OCI-LY1 (cell line): ENCODE results near the gene CFAP90.

Experiments
- H2AFZ ChIP-seq: fragments of 200-600 bp; sonication (generic), shearing (Covaris generic); 2 replicates; pipeline ENCODE4 v1.6.0; 2014; ENCODE audit warnings: antibody characterized with exemption, mild to moderate bottlenecking, low read length
- H3F3A ChIP-seq: fragments of 200-600 bp; sonication (generic), shearing (Covaris generic); 2 replicates; pipeline ENCODE4 v1.6.0; 2014; ENCODE audit warnings: mild to moderate bottlenecking, antibody characterized with exemption, low read length, moderate library complexity; ENCODE audit not compliant: insufficient read depth
- H3K27ac ChIP-seq: fragments of 200-600 bp; sonication (generic); 2 replicates; pipeline ENCODE4 v1.5.1; 2014; ENCODE audit warnings: low read length, mixed run types, mild to moderate bottlenecking, low read depth; ENCODE audit not compliant: poor library complexity, severe bottlenecking
- H3K27me3 ChIP-seq: fragments of 200-600 bp; sonication (generic); 2 replicates; pipeline ENCODE4 v1.6.0; 2014; ENCODE audit warnings: antibody characterized with exemption, mild to moderate bottlenecking, low read length, moderate library complexity; ENCODE audit not compliant: insufficient read depth
- H3K36me3 ChIP-seq: fragments of 200-600 bp; sonication (generic); 2 replicates; pipeline ENCODE4 v1.6.1; 2014; ENCODE audit warnings: mild to moderate bottlenecking, antibody characterized with exemption, low read length, moderate library complexity, mixed read lengths; ENCODE audit not compliant: insufficient read depth
- H3K4me1 ChIP-seq: fragments of 200-600 bp; sonication (generic); 2 replicates; pipeline ENCODE4 v1.5.1; 2014; ENCODE audit warnings: mild to moderate bottlenecking, low read length, moderate library complexity; ENCODE audit not compliant: insufficient read depth, severe bottlenecking
- H3K4me2 ChIP-seq: fragments of 200-600 bp; sonication (generic), shearing (Covaris generic); 2 replicates; pipeline ENCODE4 v1.6.1; 2014; ENCODE audit warnings: low read length
- H3K4me3 ChIP-seq: fragments of 200-600 bp; sonication (generic); 2 replicates; pipeline ENCODE4 v1.5.1; 2014; ENCODE audit warnings: low read length, low read depth, mild to moderate bottlenecking, mixed read lengths; ENCODE audit not compliant: poor library complexity, severe bottlenecking
- H3K79me2 ChIP-seq: fragments of 200-600 bp; shearing (Covaris generic); 2 replicates; pipeline ENCODE4 v1.6.1; 2016; ENCODE audit warnings: mixed run types, low read length, mixed read lengths; ENCODE audit not compliant: insufficient read depth
- H3K9ac ChIP-seq: fragments of 200-600 bp; sonication (generic), shearing (Covaris generic); 2 replicates; pipeline ENCODE4 v1.6.1; 2014; ENCODE audit warnings: mild to moderate bottlenecking, low read length, mixed read lengths
- H3K9me2 ChIP-seq: fragments of 200-600 bp; sonication (generic), shearing (Covaris generic); 2 replicates; pipeline ENCODE4 v1.6.1; 2014; ENCODE audit warnings: low read depth, mild to moderate bottlenecking, low read length, mixed read lengths
- H3K9me3 ChIP-seq: fragments of 200-600 bp; shearing (Covaris generic); 2 replicates; pipeline ENCODE4 v1.6.1; 2014; ENCODE audit warnings: low read length, mixed read lengths
- H4K20me1 ChIP-seq: fragments of 200-600 bp; sonication (generic), shearing (Covaris generic); 2 replicates; pipeline ENCODE4 v1.6.0; 2016; ENCODE audit warnings: mild to moderate bottlenecking, low read length; ENCODE audit not compliant: insufficient read depth
- CTCF ChIP-seq: fragments of 200-600 bp; sonication (generic), shearing (Covaris generic); IDR thresholded peaks from 2 replicates; pipeline ENCODE4 v1.5.1; 2017; ENCODE audit warnings: mild to moderate bottlenecking, antibody characterized with exemption, low read length, moderate library complexity, mixed read lengths
- EZH2 ChIP-seq: fragments of 200-600 bp; sonication (generic), shearing (Covaris generic); IDR thresholded peaks from 2 replicates; pipeline ENCODE4 v1.8.0; 2017; ENCODE audit warnings: borderline replicate concordance, mixed run types, mild to moderate bottlenecking, antibody characterized with exemption, low read length, moderate library complexity, mixed read lengths

Gene CFAP90

DNA sequence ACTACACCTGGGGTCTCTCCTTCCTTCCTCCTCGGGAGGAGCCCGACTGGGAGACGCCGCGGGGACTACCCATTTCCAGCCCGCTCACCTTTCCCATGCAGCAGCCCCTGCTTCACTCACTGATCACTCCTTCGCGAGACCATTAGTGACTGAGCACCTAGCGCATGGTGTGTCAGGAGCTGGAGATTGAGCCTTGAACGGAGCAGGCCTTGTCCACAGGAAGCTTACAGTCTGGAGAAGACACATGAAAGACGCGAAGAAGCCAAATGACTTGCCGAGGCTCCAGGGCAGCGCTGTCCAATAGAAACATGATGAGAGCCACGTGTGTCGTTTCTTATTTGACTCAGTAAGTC, 283 bp upstream of the CFAP90 start:
- no peaks in the 10 kb centered on the region for H3K79me2 ChIP-seq
- no peaks in the 10 kb centered on the region for H3K4me1 ChIP-seq
- no peak overlapping the region for H3K4me2 ChIP-seq
- no peak overlapping the region for H2AFZ ChIP-seq
- no peaks in the 10 kb centered on the region for H3K27me3 ChIP-seq
- no peaks in the 10 kb centered on the region for H4K20me1 ChIP-seq
- no peak overlapping the region for H3K27ac ChIP-seq
- TF ChIP-seq EZH2: no peak
- TF ChIP-seq CTCF: no peak
- no peaks in the 10 kb centered on the region for H3K9me3 ChIP-seq
- H3K9ac ChIP-seq: no peak overlapping the region
- no peak overlapping the region for H3K4me3 ChIP-seq
- no peaks in the 10 kb centered on the region for H3K36me3 ChIP-seq
- no peaks in the 10 kb centered on the region for H3F3A ChIP-seq
- H3K9me2 ChIP-seq: no peaks in the 10 kb centered on the region

- no peak for TF ChIP-seq CTCF
- no peak for TF ChIP-seq EZH2
- Histone ChIP-seq H3K9me3 (no peaks in the 10 kb centered on the region), H3K27ac (no peak overlapping the region), H3K4me1 (no peaks in the 10 kb centered on the region), H3K4me2 (no peak overlapping the region), H2AFZ (no peak overlapping the region), H3K4me3 (no peak overlapping the region), H3K79me2 (no peaks in the 10 kb centered on the region), H3K36me3 (no peaks in the 10 kb centered on the region), H3K9ac (no peak overlapping the region), H3K27me3 (no peaks in the 10 kb centered on the region), H4K20me1 (no peaks in the 10 kb centered on the region), H3F3A (no peaks in the 10 kb centered on the region), H3K9me2 (no peaks in the 10 kb centered on the region)
These were observed 1.1 kb downstream of the CFAP90 start for GRCh38 chr5:7849681-7850394.

DNA sequence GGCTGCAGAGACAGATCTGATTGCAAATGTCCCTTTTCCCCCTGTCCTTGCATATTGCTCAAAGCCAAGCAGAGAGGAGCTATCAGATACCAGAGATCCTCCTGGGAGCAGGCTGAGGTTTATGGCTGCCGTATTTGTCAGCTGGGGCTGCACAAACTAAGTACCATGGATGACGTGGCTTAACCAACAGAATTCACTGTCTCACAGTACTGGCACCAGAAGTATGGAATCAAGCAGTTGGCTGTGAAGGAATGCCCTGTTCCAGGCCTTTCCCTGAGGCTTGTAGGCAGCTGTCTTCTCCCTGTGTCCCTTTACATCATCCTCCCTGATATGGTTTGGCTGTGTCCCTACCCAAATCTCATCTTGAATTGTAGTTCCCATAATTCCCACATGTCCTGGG, 2.6 kb downstream of the CFAP90 start:
- Histone ChIP-seq H3K4me1 (no peaks in the 10 kb centered on the region), H3K79me2 (no peaks in the 10 kb centered on the region)

More for the DNA sequence above, 2.6 kb downstream of the CFAP90 start:
- Histone ChIP-seq H3K36me3 (no peaks in the 10 kb centered on the region), H2AFZ (no peak overlapping the region), H3K9ac (no peak overlapping the region), H4K20me1 (no peaks in the 10 kb centered on the region), H3K4me3 (no peak overlapping the region), H3K27ac (no peak overlapping the region), H3K9me3 (no peaks in the 10 kb centered on the region), H3K9me2 (no peaks in the 10 kb centered on the region), H3F3A (no peaks in the 10 kb centered on the region), H3K4me2 (no peak overlapping the region), H3K27me3 (no peaks in the 10 kb centered on the region)
- no peak for TF ChIP-seq CTCF
- TF ChIP-seq EZH2: no peak
